Transverse colon (tissue), 3 donors: ENCODE data around the gene ZCCHC7.

Source experiments
- CTCF ChIP-seq, 5 experiments: fragments of 200-600 bp in 3 of 5; fragments of 450-650 bp in 2 of 5; sonication (generic) in 3 of 5; IDR thresholded peaks; 1 replicate in 2 of 5; 2 replicates in 3 of 5; pipeline ENCODE4 v1.5.1; 2016 to 2017; ENCODE audit warnings: antibody characterized with exemption in 5 of 5, inconsistent platforms in 3 of 5, mild to moderate bottlenecking in 2 of 5, moderate library complexity in 1 of 5
- POLR2A ChIP-seq: fragments of 450-650 bp; IDR thresholded peaks from one replicate; pipeline ENCODE4 v1.6.1; 2016; ENCODE audit warnings: antibody characterized with exemption, mild to moderate bottlenecking, moderate library complexity

GRCh38 chr9:37152365-37152764, 32.0 kb downstream of the ZCCHC7 start:
- TF ChIP-seq POLR2A = no peak
- TF ChIP-seq CTCF (IDR thresholded peaks at IDR 0.05) = no peak
